SK-N-SH (cell line): Measurements from ENCODE around the gene LMX1A. TPM values are rescaled to one million over a fixed set of nuclear protein-coding genes. Genes with fewer than 3 reads are reported as not detected.

Source experiments
- CTCF ChIA-PET: fragments of 300-600, 350-600 bp; formaldehyde crosslinking; extraction: SDS; loops from one replicate; lab custom pipeline; 2021; lab: Yijun Ruan, JAX
- POLR2A ChIA-PET: fragments of 350-600 bp; sonication (Branson Sonifier 250); formaldehyde crosslinking; extraction: SDS; loops from one replicate; lab custom pipeline; 2020; ENCODE audit warnings: antibody characterized with exemption, inconsistent platforms; lab: Yijun Ruan, JAX
- DNase-seq: peaks from one replicate; pipeline ENCODE4 v3.0.0; 2012
- H2AFZ ChIP-seq: fragments of 200-600 bp; sonication (generic); 2 replicates; pipeline ENCODE4 v1.8.1; 2016; ENCODE audit warnings: antibody characterized with exemption, mild to moderate bottlenecking, low read depth
- H3F3A ChIP-seq: fragments of 200-600 bp; sonication (generic); replicated peaks from 2 replicates; pipeline ENCODE3; 2016; ENCODE audit warnings: antibody characterized with exemption, mild to moderate bottlenecking; ENCODE audit not compliant: insufficient read depth
- H3K27ac ChIP-seq, 2 experiments: fragments of 200-500 bp in 1 of 2; fragments of 200-600 bp in 1 of 2; sonication (Bioruptor generic) in 1 of 2; sonication (generic), shearing (Covaris generic) in 1 of 2; 2 replicates each; pipeline versions ENCODE4 v1.5.1 to v1.6.1; 2014 to 2016; ENCODE audit warnings: low read depth in 2 of 2, inconsistent platforms in 1 of 2, low read length in 1 of 2, mild to moderate bottlenecking in 1 of 2, mixed read lengths in 1 of 2
- H3K27me3 ChIP-seq: fragments of 200-600 bp; sonication (generic), shearing (Covaris generic); 2 replicates; pipeline ENCODE4 v1.6.1; 2016; ENCODE audit warnings: mixed run types; ENCODE audit not compliant: insufficient read depth
- H3K36me3 ChIP-seq, 2 experiments: fragments of 200-500 bp in 1 of 2; fragments of 200-600 bp in 1 of 2; sonication (Bioruptor generic) in 1 of 2; sonication (generic) in 1 of 2; replicated peaks in 1 of 2; 2 replicates each; pipeline versions ENCODE3 to v1.5.1; 2014 to 2016; ENCODE audit warnings: low read length in 1 of 2, mild to moderate bottlenecking in 1 of 2; ENCODE audit not compliant: insufficient read depth in 2 of 2, control insufficient read depth in 1 of 2
- H3K4me1 ChIP-seq, 2 experiments: fragments of 200-500 bp in 1 of 2; fragments of 200-600 bp in 1 of 2; sonication (Bioruptor generic) in 1 of 2; sonication (generic), shearing (Covaris generic) in 1 of 2; 2 replicates each; pipeline versions ENCODE4 v1.5.1 to v1.6.1; 2014 to 2016; ENCODE audit warnings: low read depth in 1 of 2, low read length in 1 of 2, mixed run types in 1 of 2; ENCODE audit not compliant: insufficient read depth in 2 of 2, control insufficient read depth in 1 of 2
- H3K4me2 ChIP-seq: fragments of 200-600 bp; sonication (generic), shearing (Covaris generic); 2 replicates; pipeline ENCODE4 v1.6.1; 2017; ENCODE audit warnings: mixed run types
- H3K4me3 ChIP-seq, 2 experiments: fragments of 200-500 bp in 1 of 2; fragments of 200-600 bp in 1 of 2; sonication (Bioruptor generic) in 1 of 2; sonication (generic), shearing (Covaris generic) in 1 of 2; 2 replicates each; pipeline versions ENCODE4 v1.5.1 to v1.8.1; 2014 to 2016; ENCODE audit warnings: low read depth in 2 of 2, inconsistent platforms in 1 of 2, low read length in 1 of 2, mild to moderate bottlenecking in 1 of 2, mixed read lengths in 1 of 2, moderate library complexity in 1 of 2
- H3K79me2 ChIP-seq: fragments of 200-600 bp; sonication (generic); 2 replicates; pipeline ENCODE4 v1.8.1; 2017; ENCODE audit warnings: mild to moderate bottlenecking; ENCODE audit not compliant: insufficient read depth
- H3K9ac ChIP-seq: fragments of 200-600 bp; sonication (generic); 2 replicates; pipeline ENCODE4 v1.6.1; 2017; ENCODE audit warnings: mixed run types
- H3K9me2 ChIP-seq: fragments of 200-600 bp; sonication (generic); 2 replicates; pipeline ENCODE4 v1.6.1; 2017; ENCODE audit warnings: mixed run types
- H3K9me3 ChIP-seq: fragments of 200-600 bp; sonication (generic); 2 replicates; pipeline ENCODE4 v1.6.1; 2017; ENCODE audit warnings: mixed run types, mild to moderate bottlenecking, moderate library complexity
- H4K20me1 ChIP-seq: fragments of 200-600 bp; sonication (generic); 2 replicates; pipeline ENCODE4 v1.6.1; 2017; ENCODE audit warnings: mild to moderate bottlenecking, mixed run types; ENCODE audit not compliant: insufficient read depth
- FOXJ3 ChIP-seq: sonication (generic); formaldehyde crosslinking; IDR thresholded peaks from 2 replicates; pipeline ENCODE4 v1.5.1; 2020; ENCODE audit warnings: mild to moderate bottlenecking, missing genetic modification reagents
- GABPA ChIP-seq: IDR thresholded peaks from 2 replicates; pipeline ENCODE4 v1.4.0; 2012; ENCODE audit warnings: low read depth, mild to moderate bottlenecking
- JUND ChIP-seq: IDR thresholded peaks from 2 replicates; pipeline ENCODE4 v1.4.0; 2012
- MAX ChIP-seq: IDR thresholded peaks from 2 replicates; pipeline ENCODE4 v1.4.0; 2012; ENCODE audit warnings: low read depth
- MEF2A ChIP-seq: IDR thresholded peaks from 2 replicates; pipeline ENCODE4 v1.4.0; 2012; ENCODE audit warnings: low read depth, borderline replicate concordance
- NRF1 ChIP-seq: IDR thresholded peaks from 2 replicates; pipeline ENCODE4 v1.6.1; 2012; ENCODE audit warnings: low read depth, mild to moderate bottlenecking, low read length
- PBX3 ChIP-seq: IDR thresholded peaks from 2 replicates; pipeline ENCODE4; 2012
- POLR2AphosphoS5 ChIP-seq: IDR thresholded peaks from 2 replicates; pipeline ENCODE4 v1.6.1; 2012; ENCODE audit warnings: low read depth, low read length
- RAD21 ChIP-seq: IDR thresholded peaks from 2 replicates; pipeline ENCODE4 v1.6.1; 2012; ENCODE audit warnings: mild to moderate bottlenecking, low read length
- RCOR1 ChIP-seq: fragments of 150-350 bp; IDR thresholded peaks from 2 replicates; pipeline ENCODE4 v1.6.1; 2017; ENCODE audit warnings: antibody characterized with exemption, low read length
- REST ChIP-seq: IDR thresholded peaks from 2 replicates; pipeline ENCODE4 v1.6.1; 2012; ENCODE audit warnings: mild to moderate bottlenecking, low read depth, low read length, moderate library complexity
- RFX5 ChIP-seq: IDR thresholded peaks from 2 replicates; pipeline ENCODE4 v1.6.1; 2012; ENCODE audit warnings: mild to moderate bottlenecking, improper control_type of control experiment, low read length
- SMC3 ChIP-seq: IDR thresholded peaks from 2 replicates; pipeline ENCODE4 v1.6.1; 2012; ENCODE audit warnings: low read depth, low read length, improper control_type of control experiment
- TEAD4 ChIP-seq: IDR thresholded peaks from 2 replicates; pipeline ENCODE4 v1.4.0; 2012; ENCODE audit warnings: mild to moderate bottlenecking, borderline replicate concordance; ENCODE audit not compliant: insufficient read depth
- USF1 ChIP-seq: IDR thresholded peaks from 2 replicates; pipeline ENCODE4 v1.4.0; 2012; ENCODE audit warnings: low read depth, borderline replicate concordance
- ZBTB33 ChIP-seq: IDR thresholded peaks from 2 replicates; pipeline ENCODE4 v1.4.0; 2012; ENCODE audit warnings: low read depth, borderline replicate concordance
- WGBS: methylation state at CpG from one replicate; pipeline ENCODE4 v1.1.6; 2017; ENCODE audit warnings: low lambda C conversion rate; 5-methylcytosine and 5-hydroxymethylcytosine counted together
- polyA plus RNA-seq, 3 experiments: library from polyadenylated mRNA; depleted of rRNA; stranded (reverse); fragments of >200 nt; gene quantifications; 2 replicates each; pipeline ENCODE4 v1.2.3, GENCODE V29; 2012

The LMX1A gene
- polyA plus RNA-seq, 1 of the 3 experiments (the other 2 are of a cell fraction): not detected

GRCh38 chr1:165204548-165204947 lies 152.0 kb downstream of the LMX1A start:
- H3F3A ChIP-seq: no peaks in the 10 kb centered on the region
- no peak overlapping the region for H3K9ac ChIP-seq
- no peak for DNase-seq
- no peak overlapping the region for H3K4me2 ChIP-seq
- H3K27ac ChIP-seq: no peak overlapping the region
- no peaks in the 10 kb centered on the region for H3K79me2 ChIP-seq
- no peak overlapping the region for H3K4me3 ChIP-seq
- WGBS: 38% methylated on average over 1 of the region's 1 CpG
- H3K9me2 ChIP-seq: no peaks in the 10 kb centered on the region
- no peaks in the 10 kb centered on the region for H3K9me3 ChIP-seq
- CTCF ChIA-PET: no interaction called here
- TF ChIP-seq ZBTB33 (no peak), TEAD4 (no peak), USF1 (no peak), JUND (no peak), GABPA (no peak), MEF2A (no peak), PBX3 (no peak), RCOR1 (no peak), RAD21 (no peak), POLR2AphosphoS5 (no peak), RFX5 (no peak), REST (no peak), MAX (no peak), NRF1 (no peak), FOXJ3 (CRISPR knock-in tag) (no peak), SMC3 (no peak)
- no peaks in the 10 kb centered on the region for H3K36me3 ChIP-seq
- no peak overlapping the region for H2AFZ ChIP-seq
- H3K4me1 ChIP-seq: no peaks in the 10 kb centered on the region
- H3K27me3 ChIP-seq: no peaks in the 10 kb centered on the region
- POLR2A ChIA-PET: no interaction called here
- no peaks in the 10 kb centered on the region for H4K20me1 ChIP-seq
